UCSD-AML1 (cell line): ENCODE data around the gene USP54.
A peak's percentile ranks its signal among the peaks of the same experiment; 100 is the strongest.
"Not testable (repeated sequence)": the region's sequence is repeated elsewhere in the genome, so short reads cannot be mapped to it uniquely, and the experiment has no call there.

Experiments
- DNase-seq: peaks from one replicate; lab custom pipeline; 2025; ENCODE audit not compliant: unreplicated experiment; lab: John Stamatoyannopoulos, UW

USP54 gene

GRCh38 chr10:73590881-73591799 lies at the start of gene USP54:
Gene USP54 (minus strand): TSS chr10:73591342. CDS start chr10:73575658, 15,684 bp downstream.
- peak; percentile 17 for DNase-seq

- no peak for DNase-seq
Observed at GRCh38 chr10:73639286-73639685, 48.1 kb upstream of the USP54 start.

- no peak for DNase-seq
Observed at GRCh38 chr10:73635781-73636180, 44.6 kb upstream of the USP54 start.

- DNase-seq = no peak
Observed at GRCh38 chr10:73634421-73634820, 43.3 kb upstream of the USP54 start.

- DNase-seq = no peak
Observed at GRCh38 chr10:73629165-73629564, 38.0 kb upstream of the USP54 start.

GRCh38 chr10:73628405-73628804 lies 37.3 kb upstream of the USP54 start:
- DNase-seq = no peak

GRCh38 chr10:73627300-73627699 lies 36.2 kb upstream of the USP54 start:
- DNase-seq = no peak

- peak; percentile 90 for DNase-seq
Observed at GRCh38 chr10:73625884-73626752, 35.0 kb upstream of the USP54 start.

GRCh38 chr10:73625004-73625883 lies 34.1 kb upstream of the USP54 start:
- peak; percentile 53 for DNase-seq

- DNase-seq = no peak
Observed at GRCh38 chr10:73623056-73623455, 31.9 kb upstream of the USP54 start.

GRCh38 chr10:73620974-73621373 lies 29.8 kb upstream of the USP54 start:
- not testable (repeated sequence) for DNase-seq

GRCh38 chr10:73617143-73617542 lies 26.0 kb upstream of the USP54 start:
- not testable (repeated sequence) for DNase-seq

GRCh38 chr10:73614720-73615119 lies 23.6 kb upstream of the USP54 start:
- DNase-seq = no peak

GRCh38 chr10:73609116-73609515 lies 18.0 kb upstream of the USP54 start:
- no peak for DNase-seq

- DNase-seq = no peak
Observed at GRCh38 chr10:73601486-73601921, 10.4 kb upstream of the USP54 start.

GRCh38 chr10:73597346-73597745 lies 6.2 kb upstream of the USP54 start:
- DNase-seq = no peak

GRCh38 chr10:73593812-73594211 lies 2.7 kb upstream of the USP54 start:
- DNase-seq = no peak

GRCh38 chr10:73593110-73593509 lies 2.0 kb upstream of the USP54 start:
- DNase-seq = no peak

GRCh38 chr10:73591935-73592699 lies 975 bp upstream of the USP54 start:
- DNase-seq = peak; percentile 20

- DNase-seq = no peak
Observed at GRCh38 chr10:73589563-73590126, 1.5 kb downstream of the USP54 start.
